HG03139 (cell line): Measurements from ENCODE around the gene NRSN1.

Source experiments
- ATAC-seq: cut with Tn5 transposase; IDR thresholded peaks from one replicate; pipeline ENCODE4 v1.9.1; 2021; ENCODE audit not compliant: unreplicated experiment

The NRSN1 gene

GRCh38 chr6:24125980-24126379, at the start of gene NRSN1:
Gene NRSN1 (plus strand): TSS chr6:24126215. CDS start chr6:24134328, 8,113 bp downstream.
- no peak for ATAC-seq

GRCh38 chr6:24078200-24078599, 47.8 kb upstream of the NRSN1 start:
- ATAC-seq: no peak

- ATAC-seq: no peak
These were observed 46.9 kb upstream of the NRSN1 start for GRCh38 chr6:24079076-24079475.

GRCh38 chr6:24080711-24081110, 45.3 kb upstream of the NRSN1 start:
- ATAC-seq: no peak

GRCh38 chr6:24089736-24090135, 36.3 kb upstream of the NRSN1 start:
- ATAC-seq: no peak

GRCh38 chr6:24092407-24092806, 33.6 kb upstream of the NRSN1 start:
- ATAC-seq: no peak

GRCh38 chr6:24093381-24093780, 32.6 kb upstream of the NRSN1 start:
- no peak for ATAC-seq

- no peak for ATAC-seq
These were observed 26.8 kb upstream of the NRSN1 start for GRCh38 chr6:24099181-24099580.

GRCh38 chr6:24100024-24100769, 25.8 kb upstream of the NRSN1 start:
- ATAC-seq: no peak

- ATAC-seq: no peak
These were observed 25.3 kb upstream of the NRSN1 start for GRCh38 chr6:24100770-24101155.

- no peak for ATAC-seq
These were observed 20.8 kb upstream of the NRSN1 start for GRCh38 chr6:24105191-24105590.

- ATAC-seq: no peak
These were observed 19.7 kb upstream of the NRSN1 start for GRCh38 chr6:24106291-24106690.

- ATAC-seq: no peak
These were observed 18.7 kb upstream of the NRSN1 start for GRCh38 chr6:24107294-24107693.

- no peak for ATAC-seq
These were observed 18.0 kb upstream of the NRSN1 start for GRCh38 chr6:24108056-24108455.

GRCh38 chr6:24110417-24110816, 15.6 kb upstream of the NRSN1 start:
- ATAC-seq: no peak

GRCh38 chr6:24113891-24114290, 12.1 kb upstream of the NRSN1 start:
- ATAC-seq: no peak

- ATAC-seq: no peak
These were observed 9.0 kb upstream of the NRSN1 start for GRCh38 chr6:24117021-24117420.

GRCh38 chr6:24122139-24122538, 3.9 kb upstream of the NRSN1 start:
- no peak for ATAC-seq

GRCh38 chr6:24126586-24127192, 674 bp downstream of the NRSN1 start:
- no peak for ATAC-seq

- ATAC-seq: no peak
These were observed 1.3 kb downstream of the NRSN1 start for GRCh38 chr6:24127316-24127715.

- no peak for ATAC-seq
These were observed 5.7 kb downstream of the NRSN1 start for GRCh38 chr6:24131751-24132150.

- ATAC-seq: no peak
These were observed 13.1 kb downstream of the NRSN1 start for GRCh38 chr6:24139080-24139479.

GRCh38 chr6:24139639-24140038, 13.6 kb downstream of the NRSN1 start:
- no peak for ATAC-seq
